Nucleus accumbens (tissue), 56 donors: ENCODE data around the gene NAP1L1.
"Not testable (repeated sequence)": the region's sequence is repeated elsewhere in the genome, so short reads cannot be mapped to it uniquely, and the experiment has no call there.

Source experiments
- DNase-seq, 56 donors: peaks; one replicate each; lab custom pipeline; 2025; lab: John Stamatoyannopoulos, UW

NAP1L1 gene

DNA sequence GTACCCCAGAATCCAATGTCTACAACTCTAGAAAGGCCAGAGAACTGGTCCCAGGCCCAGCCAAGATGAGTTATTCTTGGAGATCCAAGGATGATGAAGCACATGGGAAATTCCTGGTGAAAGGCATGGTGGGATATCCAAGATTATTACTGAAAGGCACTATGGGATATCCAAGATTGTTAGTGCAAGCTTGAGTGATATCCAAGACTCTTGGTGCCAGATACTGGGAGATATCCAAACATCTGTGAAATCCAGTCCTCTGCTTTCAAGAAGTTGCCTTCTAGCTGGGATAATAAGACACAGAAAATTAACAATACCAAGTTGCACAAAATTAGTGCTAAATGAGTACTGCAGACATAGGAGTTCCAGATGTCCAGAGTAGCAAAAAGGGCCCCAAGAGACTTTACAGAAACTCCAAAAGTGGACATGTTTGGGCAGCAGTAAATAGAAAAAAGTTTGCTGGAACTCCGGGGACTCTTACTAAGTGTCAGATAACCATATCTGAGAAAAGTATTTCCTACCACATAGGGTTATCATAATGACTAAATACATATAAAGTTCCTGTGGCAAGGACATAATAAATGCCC is 87.5 kb downstream of the NAP1L1 start:
- no peak for DNase-seq

DNA sequence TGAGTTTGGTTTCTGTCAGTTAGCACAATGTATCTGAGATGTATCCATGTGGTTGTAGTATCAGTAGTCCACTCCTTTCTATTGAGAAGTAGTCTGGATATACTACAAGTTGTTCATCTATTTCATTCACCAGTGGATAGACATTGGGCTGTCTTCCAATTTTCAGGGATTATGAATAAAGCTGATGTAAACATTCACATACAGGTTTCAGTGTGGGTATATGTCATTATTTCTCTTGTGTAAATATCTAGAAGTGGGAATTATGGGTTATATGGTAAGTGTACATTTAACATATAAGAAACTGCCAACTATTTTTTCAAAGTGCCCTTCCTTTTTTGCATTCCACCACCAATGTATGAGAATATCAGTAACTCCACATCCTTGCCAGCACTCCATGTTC is 88.8 kb downstream of the NAP1L1 start:
- DNase-seq: no peak

DNA sequence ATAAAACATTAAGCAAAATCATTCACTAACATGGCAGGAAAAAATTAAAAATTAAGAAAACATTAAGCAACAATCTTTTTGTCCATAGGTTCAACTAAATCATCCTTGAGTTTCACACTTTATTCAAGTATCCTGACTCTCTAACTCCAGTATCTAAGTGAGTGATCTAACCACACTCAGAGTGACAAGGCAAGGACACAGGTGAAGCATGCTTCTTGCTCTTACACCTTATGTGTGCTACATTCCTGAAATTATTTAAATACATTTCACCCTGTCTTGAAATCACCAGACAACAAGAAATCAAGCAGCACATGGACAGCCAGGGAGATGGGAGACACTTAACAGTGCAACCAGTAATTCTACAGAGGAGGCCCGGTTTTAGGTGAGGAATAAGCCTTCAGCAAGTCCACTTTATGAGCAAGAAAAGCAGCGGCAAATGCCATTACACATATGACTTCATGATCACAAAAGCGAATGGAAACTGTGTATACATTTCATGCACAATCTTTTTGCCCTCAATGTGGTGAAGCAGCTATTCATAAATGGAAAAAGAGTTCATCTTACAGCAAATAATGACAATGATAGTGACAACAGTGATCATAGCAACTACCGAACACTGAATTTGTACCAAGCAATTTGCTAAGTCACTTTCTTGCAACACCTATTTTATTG is 90.3 kb downstream of the NAP1L1 start:
- no peak for DNase-seq

DNA sequence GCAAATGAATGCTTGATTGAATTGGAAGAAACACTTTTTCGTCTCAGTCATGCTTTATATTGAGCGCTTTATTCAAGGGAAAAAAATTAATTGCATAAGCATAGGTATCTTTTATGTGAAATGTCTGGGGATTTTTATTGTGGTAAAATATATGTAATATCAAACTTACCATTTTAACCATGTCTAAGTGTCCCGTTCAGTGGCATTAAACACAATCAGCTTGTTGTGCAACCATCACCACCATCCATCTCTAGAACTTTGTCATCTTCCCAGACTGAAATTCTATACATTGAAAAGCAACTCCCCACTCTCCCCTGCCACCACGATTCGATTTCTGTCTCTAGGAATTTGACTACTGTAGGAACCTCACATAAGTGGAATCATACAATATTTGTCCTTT is 92.7 kb downstream of the NAP1L1 start:
- DNase-seq: no peak

- DNase-seq: no peak
These were observed 94.1 kb downstream of the NAP1L1 start for GRCh38 chr12:75990189-75990912.

GRCh38 chr12:75987709-75988108 is 96.8 kb downstream of the NAP1L1 start:
- not testable (repeated sequence) for DNase-seq
